ENCODE measurements around the gene CCDC91. TPM values are rescaled to one million over a fixed set of nuclear protein-coding genes. Genes with fewer than 3 reads are reported as not detected.
A peak's percentile ranks its signal among the peaks of the same experiment; 100 is the strongest.

CCDC91 gene
- total RNA-seq, 1 experiment from 2014 or later: 15.7 TPM

- TF ChIP-seq ATF3 (CRISPR knock-in tag; conservative IDR thresholded peaks at IDR 0.05): no peak
- TF ChIP-seq NR2C2 (CRISPR knock-in tag; IDR thresholded peaks at IDR 0.05): no peak
- no peak for TF ChIP-seq USF1 (CRISPR knock-in tag; IDR thresholded peaks at IDR 0.05)
- TF ChIP-seq NFYB (CRISPR knock-in tag; conservative IDR thresholded peaks at IDR 0.05; ENCODE audit: low read depth): no peak
- no peak for TF ChIP-seq ZNF512 (CRISPR knock-in tag; IDR thresholded peaks at IDR 0.05; ENCODE audit: borderline replicate concordance)
- TF ChIP-seq AR (CRISPR knock-in tag; IDR thresholded peaks at IDR 0.05): no peak
- no peak for TF ChIP-seq E2F1 (CRISPR knock-in tag; IDR thresholded peaks at IDR 0.05)
- TF ChIP-seq HMGXB4 (CRISPR knock-in tag; IDR thresholded peaks at IDR 0.05): no peak
- no peak for TF ChIP-seq PRDM15 (CRISPR knock-in tag; IDR thresholded peaks at IDR 0.05)
- TF ChIP-seq GABPB1 (CRISPR knock-in tag; IDR thresholded peaks at IDR 0.05): no peak
These were observed 78.5 kb downstream of the CCDC91 start (continued) for GRCh38 chr12:28268608-28269229.

- Mint-ChIP-seq H3K27me3 (ENCODE audit: low read depth) (no peaks in the 10 kb centered on the region; the same call in 1 of the 2 replicates), H3K4me1 (no peaks in the 10 kb centered on the region), H3K4me3 (no peak overlapping the region), H3K9me3 (peaks cover 30% of the 10 kb centered on the region), H3K36me3 (peaks cover 38% of the 10 kb centered on the region), H3K27ac (no peak overlapping the region)
- ATAC-seq (no peak), DNase-seq (ENCODE audit: low spot score) (no peak)
- ChIA-PET POLR2A (no interaction called here), CTCF (no interaction called here)
- peak; percentile 63; the same call in 1 of the 2 replicates for TF ChIP-seq HMGA2 (CRISPR knock-in tag; IDR thresholded peaks at IDR 0.05)
- no peak for TF ChIP-seq E2F5 (CRISPR knock-in tag; IDR thresholded peaks at IDR 0.05)
These were observed 79.6 kb downstream of the CCDC91 start for GRCh38 chr12:28269851-28270250.
